HT-29 (cell line): Measurements from ENCODE around the gene TTC32. TPM values are rescaled to one million over a fixed set of nuclear protein-coding genes. Genes with fewer than 3 reads are reported as not detected.
A peak's percentile ranks its signal among the peaks of the same experiment; 100 is the strongest.
"Not testable (repeated sequence)": the region's sequence is repeated elsewhere in the genome, so short reads cannot be mapped to it uniquely, and the experiment has no call there.

ENCODE experiments used
- DNase-seq: peaks from one replicate; pipeline ENCODE4 v3.0.0-alpha.2; 2015; ENCODE audit warnings: low spot score
- total RNA-seq: library from RNA; depleted of rRNA; stranded (reverse); fragments of >200 nt; shearing (Covaris generic); gene quantifications from 2 replicates; pipeline ENCODE4 v1.2.3, GENCODE V29; 2014; rRNA removed

Gene TTC32
- total RNA-seq, result 7.0 and 9.7 TPM in 2 replicates

DNA sequence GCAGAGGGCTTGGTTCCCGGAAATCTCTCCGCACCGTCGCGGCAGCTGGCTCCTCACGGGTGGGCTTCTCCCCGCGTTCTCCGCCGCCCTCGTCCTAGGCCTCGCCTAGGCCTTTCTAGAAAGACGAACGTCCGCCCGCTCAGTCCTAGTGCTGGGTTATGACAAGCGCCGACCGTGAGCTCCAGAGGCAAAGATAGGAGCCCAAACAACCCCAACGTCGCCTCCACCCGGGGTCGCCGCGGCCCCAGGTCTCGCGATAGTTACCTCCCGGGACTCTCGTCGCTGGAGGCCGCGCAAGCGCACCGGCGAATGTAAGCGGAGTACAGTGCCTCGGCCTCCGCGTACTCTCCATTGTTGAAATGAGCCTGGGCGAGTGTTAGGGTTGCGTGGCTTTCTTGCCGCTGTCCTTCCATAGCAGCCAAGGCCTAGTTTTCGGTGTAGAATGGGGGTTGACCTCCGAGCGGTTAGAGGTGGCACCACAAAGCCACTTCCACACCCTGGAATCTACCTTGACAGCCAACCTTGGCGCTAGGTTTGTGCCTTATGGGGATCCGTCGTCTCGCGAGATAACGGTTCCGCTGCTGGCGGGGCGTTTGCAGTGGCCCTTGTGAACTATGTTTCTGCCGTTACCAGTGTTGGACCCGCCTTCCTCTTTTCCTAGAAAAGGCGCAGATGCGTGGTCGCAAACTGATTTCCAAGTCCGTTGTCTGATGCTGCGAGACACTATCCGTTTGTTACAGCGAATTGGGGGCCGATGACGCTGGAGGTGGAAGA is at the start of gene TTC32:
Gene TTC32 (minus strand): TSS at position 542 of the 774 bp plus-strand sequence. CDS start 129 bp downstream, at position 413.
- DNase-seq, result peak; percentile 93

DNA sequence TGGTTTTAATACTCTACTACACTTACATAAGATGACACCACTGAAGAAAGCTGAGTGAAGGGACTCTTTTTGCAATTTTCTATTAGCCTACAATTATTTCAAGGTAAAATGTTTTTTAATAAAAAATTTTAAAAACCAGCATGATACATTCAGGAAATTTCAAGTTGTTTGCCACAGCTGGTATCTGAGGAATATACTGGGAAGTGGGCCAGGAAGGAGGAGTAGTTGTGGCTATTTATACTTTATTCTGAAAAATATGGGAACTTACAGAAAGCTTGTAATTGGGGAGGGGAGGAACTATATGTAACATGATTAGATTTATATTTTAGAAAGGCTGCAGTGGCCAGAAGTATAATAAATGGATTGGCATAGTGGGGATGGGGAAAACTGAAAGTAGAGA is 47.3 kb upstream of the TTC32 start:
- DNase-seq, result no peak

DNA sequence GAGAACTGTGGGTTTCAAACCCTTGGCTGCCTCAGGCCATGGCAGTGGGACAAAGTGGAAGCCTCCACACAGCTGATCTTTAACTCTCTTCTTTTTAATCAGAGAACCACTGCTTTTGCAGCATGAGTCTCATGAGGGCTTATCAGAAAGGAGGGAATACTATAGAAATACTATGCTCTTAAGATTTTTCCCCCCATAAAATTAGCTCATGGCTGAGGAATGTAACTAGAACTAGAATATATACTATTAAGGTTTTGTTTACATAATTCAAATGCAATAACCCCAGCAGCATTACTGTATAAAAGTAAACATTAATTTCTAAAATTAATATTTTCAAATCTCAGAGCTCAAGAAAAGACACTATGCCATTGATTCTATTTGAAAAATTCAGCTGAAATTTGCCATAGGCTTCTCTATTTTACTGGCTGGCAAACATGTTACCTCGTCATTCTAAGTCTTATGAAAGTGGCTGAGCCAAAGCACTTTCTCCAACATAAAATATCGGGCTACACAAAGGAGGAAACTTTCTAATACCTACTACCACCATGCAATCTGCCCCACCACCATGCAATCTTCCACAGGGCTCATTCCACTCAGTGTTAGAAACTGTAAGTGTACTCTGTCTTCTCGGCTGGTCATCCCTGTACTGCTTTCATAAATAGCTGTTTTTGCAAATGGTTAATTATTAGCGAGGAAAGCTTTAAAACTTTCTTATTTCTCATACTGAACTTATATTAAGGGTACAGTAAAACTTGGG is 45.6 kb upstream of the TTC32 start:
- DNase-seq, result no peak

DNA sequence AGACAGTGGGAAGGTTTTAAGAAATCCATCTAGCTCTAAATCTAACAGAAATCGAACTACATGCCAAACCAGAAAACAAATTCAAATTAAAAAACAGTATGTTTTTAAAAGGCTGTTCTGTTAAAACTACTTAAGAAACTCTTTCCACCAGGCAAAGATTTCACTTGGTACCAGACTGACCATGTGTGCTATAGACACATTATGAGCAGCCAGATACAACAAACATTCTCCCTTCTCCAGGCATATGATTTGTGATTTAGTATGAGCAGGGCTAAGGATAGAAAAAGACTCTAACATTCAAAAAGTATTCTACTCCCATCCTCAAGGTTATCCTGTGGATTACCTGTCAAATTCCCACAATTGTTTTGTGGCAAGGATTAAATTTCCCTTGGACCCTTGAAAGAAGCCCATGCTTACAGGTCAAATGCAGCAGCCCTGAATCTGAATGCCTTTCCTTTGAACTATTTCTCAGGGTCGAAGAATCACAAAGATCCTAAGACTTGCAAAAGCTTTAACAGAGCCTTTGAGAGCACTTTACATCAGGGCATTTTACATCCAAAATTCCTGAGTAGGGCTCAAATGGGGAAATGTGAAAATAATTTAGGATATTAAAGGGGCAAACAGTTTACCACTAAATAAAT is 42.5 kb upstream of the TTC32 start:
- DNase-seq, result no peak

DNA sequence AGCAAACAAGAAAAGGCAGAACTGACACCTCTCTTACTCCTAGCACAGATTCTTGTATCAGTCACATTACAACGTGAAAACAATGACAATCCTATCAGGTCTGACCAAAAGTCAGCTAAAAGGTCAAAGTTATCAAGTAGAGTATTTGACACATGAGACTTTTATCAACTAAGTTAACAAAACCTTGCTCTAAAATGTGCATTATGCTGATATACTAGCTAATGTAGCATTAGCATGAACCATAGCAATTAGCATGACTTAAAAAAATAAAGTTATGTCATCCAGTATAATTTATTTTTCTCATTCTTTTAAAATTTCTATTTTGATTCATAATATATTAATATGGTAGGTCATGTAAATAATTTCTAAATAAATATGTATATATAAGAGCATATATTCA is 41.4 kb upstream of the TTC32 start:
- no peak for DNase-seq

DNA sequence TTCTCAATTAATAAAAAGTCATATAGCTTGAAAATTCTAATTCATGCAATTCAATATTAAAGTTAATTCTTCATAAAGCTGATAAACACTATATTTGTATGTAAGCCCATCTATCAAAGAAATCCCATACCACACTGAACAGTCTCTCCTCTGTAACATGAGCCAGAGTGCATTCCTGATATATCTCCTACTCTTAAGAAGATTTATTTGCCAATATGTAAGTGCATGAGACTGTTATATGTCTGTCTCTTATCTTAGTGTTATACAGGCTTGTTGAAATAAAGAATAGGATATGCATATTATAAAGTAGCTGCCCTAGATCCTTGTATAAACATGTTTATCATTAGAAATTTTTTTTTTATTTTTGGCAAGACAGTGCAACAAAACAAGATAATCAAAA is 40.4 kb upstream of the TTC32 start:
- DNase-seq, result no peak

DNA sequence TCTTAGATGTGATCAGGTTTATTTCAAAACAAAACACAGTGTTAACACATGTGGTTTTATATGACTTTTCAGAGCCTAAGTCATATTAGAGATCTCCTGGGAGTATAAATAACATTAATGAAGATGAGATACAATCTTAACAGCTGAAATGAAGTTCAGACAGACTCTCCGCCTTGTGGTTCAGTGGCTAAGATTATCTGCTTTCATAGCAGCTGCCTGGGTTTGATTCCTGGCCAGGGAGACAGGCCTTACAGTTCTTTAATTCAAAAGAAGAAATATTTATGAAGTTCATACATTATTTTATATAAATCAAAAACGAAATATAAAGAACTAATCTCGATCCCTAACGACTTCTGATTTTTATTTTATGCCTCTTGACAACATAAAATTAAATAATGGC is 35.2 kb upstream of the TTC32 start:
- no peak for DNase-seq

DNA sequence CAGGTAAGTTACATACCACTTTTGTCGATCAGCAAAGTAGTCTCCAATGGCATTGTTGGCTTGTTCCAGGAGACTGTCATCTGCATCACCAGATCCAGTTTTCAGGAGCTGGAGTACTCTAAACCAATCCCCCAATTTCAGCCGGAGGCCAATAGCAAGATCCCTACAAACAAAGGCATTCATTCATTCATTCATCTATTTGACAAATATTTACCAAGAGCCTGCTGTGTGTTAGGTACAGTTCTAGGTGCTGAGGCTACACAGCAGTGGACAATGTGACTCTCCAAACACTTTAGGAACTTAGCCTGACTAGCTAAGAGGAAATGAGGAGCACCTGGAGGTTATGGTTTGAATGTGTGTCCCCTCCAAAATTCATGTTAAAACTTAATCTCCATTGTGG is 34.4 kb upstream of the TTC32 start:
- no peak for DNase-seq

DNA sequence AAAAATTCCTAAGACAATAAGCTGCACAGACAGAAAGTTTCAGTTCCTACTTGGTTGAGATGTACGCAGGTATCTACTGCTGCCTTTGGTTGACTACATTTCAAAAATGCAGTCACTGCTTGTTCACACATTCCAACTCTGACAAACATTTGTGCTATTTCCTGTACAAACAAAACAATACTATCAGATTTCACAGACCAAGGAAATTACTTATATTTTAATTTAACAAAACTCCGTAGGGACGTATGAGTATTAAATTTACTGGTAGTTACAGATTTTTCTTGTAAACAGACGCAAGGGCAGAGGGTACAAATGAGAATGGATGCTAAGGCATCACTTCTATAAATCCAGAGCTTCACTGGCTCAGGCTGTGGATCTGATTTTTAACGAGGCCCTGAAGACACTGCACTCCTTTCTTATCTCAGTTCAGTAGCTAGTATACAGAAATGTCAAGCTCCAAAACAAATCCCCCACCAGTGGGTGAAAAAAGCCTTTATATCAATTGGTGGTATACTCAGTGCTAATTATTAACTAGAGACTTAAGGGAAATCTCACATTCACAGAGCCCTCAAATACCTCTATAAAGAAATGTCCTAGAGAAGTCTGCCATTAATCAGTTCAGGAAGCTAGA is 31.7 kb upstream of the TTC32 start:
- peak; percentile 43 for DNase-seq

DNA sequence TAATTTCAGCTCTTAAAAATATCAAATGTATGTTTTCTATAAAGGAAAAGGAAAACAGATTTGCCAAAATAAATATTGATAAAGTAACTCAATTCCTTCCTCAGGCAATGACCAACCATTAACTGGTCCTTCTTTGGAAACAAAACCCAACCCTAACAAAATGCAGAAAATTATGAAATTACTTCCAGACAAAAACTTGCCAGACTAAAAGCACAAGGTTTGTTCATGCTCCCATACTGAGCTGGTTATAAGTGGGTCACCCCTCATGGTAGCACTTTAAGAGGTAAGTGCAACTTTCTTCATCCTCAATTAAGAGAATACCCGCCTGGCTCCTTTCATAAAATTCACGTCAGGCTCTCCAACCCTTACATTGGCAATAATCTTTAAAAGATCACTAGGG is 31.1 kb upstream of the TTC32 start:
- DNase-seq, result no peak

DNA sequence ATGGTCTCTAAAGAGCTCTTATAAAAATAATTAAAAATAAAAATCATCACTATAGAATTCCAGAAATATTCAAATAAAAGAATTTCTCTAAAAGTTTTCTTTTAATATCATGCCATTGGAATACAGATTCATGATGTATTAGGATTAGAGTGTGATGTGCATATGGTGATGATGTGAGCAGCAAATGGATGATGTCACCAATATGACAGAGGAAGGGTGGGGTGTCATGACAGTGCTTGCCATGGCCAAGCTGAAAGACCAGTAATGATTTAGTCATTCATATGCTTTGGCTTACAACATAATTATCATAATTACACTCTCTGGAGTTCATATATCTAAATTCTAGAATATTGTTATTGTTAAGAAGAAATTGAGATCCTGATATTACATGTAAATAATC is 27.4 kb upstream of the TTC32 start:
- no peak for DNase-seq

DNA sequence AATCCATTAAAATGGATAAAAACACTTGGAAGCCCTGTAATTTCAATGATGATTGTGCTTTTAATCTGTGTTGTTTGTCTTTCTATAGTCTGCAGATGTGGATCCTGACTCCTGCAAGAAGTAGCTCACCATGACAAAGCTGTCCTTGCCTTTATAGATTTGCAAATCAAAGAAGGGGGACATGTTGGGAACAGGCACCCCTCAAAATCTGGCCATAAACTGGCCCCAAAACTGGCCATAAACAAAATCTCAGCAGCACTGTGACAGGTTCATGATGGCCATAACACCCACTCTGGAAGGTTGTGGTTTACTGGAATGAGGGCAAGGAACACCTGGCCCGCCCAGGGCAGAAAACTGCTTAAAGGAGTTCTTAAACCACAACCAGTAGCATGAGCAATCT is 26.0 kb upstream of the TTC32 start:
- DNase-seq, result peak; percentile 10

DNA sequence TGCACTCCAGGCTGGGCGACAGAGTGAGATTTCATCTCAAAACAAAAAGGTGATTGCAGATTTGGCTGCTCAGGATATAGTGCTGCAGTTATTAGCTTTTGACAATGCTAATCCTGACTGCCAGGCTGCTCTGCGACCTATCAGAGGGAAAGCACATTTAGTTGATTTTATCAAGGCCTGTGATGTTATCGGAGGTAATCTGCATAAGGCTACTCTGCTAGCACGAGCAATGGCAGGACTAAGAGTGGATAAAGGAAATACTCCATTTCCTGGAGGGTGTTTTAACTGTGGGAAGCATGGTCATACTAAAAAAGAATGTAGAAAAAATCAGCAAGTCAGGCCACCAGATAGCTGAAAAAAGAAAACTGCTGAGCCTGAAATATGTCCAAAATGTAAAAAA is 22.7 kb upstream of the TTC32 start:
- not testable (repeated sequence) for DNase-seq

DNA sequence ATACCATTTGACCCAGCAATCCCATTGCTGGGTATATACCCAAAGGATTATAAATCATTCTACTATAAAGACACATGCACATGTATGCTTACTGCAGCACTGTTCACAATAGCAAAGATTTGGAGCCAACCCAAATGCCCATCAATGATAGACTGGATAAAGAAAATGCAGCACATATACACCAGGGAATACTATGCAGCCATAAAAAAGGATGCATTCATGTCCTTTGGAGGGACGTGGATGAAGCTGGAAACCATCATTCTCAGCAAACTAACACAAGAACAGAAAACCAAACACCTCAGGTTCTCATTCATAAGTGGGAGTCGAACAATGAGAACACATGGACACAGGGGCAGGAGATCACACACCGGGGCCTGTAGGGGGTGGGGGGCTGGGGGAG is 20.4 kb upstream of the TTC32 start:
- not testable (repeated sequence) for DNase-seq

DNA sequence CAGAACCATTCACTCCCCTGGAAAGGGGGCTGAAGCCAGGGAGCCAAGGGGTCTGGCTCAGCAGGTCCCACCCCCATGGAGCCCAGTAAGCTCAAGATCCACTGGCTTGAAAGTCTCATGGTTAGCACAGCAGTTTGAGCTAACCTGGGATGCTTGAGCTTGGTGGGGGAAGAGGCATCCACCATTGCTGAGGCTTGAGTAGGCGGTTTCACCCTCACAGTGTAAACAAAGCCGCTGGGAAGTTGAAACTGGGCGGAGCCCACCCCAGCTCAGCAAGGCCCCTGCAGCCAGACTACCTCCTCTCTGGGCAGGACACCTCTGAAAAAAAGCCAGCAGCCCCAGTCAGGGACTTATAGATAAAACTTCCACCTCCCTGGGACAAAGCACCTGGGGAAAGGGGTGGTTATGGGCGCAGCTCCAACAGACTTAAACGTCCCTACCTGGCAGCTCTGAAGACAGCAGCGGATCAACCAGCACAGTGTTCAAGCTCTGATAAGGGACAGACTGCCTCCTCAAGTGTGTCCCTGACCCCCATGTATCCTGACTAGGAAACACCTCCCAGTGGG is 14.7 kb upstream of the TTC32 start:
- no peak for DNase-seq

DNA sequence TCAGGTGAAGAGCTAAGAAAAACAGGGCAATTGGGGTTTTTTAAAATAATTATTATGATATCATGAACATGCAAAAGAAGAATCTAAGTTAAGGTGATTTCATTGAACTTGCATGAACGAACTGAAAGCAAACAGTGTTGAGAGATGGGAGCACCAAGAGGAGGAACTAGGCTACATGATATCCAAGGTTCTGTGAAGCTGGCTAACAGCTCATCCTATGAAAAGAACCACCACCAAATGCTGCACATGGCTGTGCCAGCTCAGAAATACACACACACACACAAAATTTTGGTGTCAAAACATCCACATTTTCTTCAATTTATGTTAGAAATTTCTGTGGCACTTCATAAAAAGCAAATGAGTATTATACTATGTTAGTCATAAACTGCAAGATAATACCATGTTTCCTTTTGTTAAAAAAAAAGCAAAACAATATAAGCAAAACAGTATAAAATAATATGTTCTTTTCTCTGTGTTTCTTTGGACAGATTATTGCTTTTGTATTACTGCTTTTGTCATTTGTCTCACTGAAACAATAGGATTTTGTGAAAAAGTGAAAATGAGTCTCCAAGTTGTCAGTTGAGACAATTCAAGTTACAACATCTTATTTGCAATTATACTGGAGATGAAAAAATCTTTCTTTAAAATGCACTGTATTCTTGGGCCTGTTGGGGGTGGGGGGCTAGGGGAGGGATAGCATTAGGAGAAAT is 12.6 kb upstream of the TTC32 start:
- no peak for DNase-seq

DNA sequence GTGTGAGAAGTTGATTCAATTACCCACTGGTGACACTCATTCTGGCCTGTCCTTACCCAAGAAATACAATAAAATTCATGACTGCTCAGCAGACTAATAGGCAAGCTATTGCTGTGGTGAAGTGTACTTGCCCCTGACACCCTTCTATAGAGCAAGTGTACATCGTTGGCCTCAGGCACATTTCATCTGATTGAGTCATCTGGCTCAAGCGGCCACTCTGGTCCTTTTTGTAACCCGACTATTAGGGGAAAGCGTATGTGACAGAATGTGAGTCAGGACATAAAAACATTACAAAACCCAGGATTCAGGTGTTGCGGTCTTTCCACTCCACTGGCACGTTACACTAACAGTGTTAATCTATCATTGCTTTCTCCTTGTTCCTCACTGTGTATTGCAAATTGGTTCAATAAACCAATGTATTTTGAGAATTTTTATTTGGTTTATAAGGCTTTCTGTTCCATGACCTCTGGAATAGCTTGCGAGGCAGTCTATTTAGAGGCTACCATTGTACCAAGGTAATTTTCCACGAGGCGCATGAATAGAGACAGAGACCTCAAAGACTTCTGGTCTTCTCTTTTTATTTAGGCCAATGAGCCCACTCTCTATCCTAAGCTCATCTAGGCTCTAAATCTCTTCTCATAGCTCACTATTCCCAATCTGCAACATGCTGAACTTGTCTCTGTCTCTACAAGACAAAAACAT is 10.2 kb upstream of the TTC32 start:
- DNase-seq, result no peak

DNA sequence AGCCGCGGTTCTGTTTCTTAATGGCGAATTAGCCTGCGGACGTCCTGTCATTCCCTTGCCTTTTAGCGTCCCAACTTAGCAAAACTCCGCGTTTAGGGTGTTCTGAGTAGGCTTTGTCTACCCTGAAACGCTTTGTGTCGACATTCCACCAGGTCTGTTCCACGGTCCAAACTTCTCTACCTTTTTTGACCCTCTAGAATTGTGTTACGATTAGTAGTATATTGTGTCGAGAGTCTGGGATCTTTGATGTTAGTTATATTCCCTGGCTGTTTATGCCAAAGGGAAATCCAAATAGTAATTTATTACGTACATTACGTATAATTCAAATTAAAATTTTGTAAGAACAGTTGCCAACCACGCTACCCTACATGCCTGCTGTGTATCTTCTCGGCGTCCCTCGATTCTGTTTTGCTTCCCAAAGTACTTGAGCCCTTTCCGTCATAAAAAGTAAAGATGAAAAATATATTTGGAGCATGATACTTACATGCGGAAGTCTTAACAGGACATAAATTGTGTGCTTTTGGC is 495 bp upstream of the TTC32 start:
- no peak for DNase-seq

DNA sequence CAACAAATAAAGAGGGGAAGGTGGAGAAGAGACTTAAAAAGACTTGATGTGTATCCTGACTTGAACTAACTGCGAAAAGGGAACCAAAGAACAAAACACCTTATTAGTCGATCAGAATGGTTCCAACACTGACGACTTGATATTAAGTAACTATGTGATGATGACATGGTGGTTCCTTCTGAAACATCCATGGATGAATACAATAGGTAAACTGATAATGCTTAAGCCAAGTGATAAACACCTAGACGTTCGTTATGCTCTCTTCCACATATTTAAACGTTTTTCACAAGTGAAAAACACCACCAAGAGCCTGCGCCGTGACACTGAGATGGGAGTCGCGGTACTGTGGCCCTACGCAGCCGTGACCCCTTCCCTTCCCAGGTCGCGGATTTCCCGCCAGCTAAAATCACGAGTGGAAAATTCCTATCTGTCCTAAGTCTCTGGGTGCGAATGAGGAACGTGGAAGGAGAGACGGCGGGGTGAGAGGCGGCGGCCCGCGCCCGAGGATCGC is 797 bp downstream of the TTC32 start:
- peak; percentile 58 for DNase-seq
